ENCODE data around the gene GSTA5.

DNA sequence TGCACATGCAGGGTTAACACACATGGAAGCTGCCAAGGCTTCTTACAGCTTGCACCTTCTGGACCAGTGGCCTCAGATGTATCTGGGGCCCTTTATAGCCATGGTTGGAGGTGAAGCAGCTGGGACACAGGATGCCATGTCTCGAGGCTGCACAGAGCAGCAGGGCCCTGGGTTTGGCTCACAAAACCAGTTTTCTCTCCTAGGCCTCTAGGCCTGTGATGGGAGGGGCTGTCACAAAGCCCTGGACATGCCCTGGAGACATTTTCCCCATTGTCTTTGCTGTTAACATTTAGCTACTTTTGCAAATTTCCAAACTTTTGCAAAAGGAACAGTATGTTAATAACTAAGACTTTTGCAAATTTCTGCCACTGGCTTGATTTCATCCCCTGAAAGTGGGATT, 18.8 kb downstream of the GSTA5 start:
- TF ChIP-seq, protein P1, sequence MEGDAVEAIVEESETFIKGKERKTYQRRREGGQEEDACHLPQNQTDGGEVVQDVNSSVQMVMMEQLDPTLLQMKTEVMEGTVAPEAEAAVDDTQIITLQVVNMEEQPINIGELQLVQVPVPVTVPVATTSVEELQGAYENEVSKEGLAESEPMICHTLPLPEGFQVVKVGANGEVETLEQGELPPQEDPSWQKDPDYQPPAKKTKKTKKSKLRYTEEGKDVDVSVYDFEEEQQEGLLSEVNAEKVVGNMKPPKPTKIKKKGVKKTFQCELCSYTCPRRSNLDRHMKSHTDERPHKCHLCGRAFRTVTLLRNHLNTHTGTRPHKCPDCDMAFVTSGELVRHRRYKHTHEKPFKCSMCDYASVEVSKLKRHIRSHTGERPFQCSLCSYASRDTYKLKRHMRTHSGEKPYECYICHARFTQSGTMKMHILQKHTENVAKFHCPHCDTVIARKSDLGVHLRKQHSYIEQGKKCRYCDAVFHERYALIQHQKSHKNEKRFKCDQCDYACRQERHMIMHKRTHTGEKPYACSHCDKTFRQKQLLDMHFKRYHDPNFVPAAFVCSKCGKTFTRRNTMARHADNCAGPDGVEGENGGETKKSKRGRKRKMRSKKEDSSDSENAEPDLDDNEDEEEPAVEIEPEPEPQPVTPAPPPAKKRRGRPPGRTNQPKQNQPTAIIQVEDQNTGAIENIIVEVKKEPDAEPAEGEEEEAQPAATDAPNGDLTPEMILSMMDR (IDR thresholded peaks at IDR 0.05; ENCODE audit: low read length): no peak
- no peak for TF ChIP-seq EZH2 (IDR thresholded peaks at IDR 0.05; ENCODE audit: borderline replicate concordance, low read length)

Measured in OCI-LY1 (cell line).